Superior temporal gyrus (tissue), 1 donor: ENCODE measurements around the gene USP7.

Experiments used
- DNase-seq: peaks from one replicate; pipeline ENCODE4 v3.0.0-alpha.2; 2016; ENCODE audit errors: extremely low spot score

USP7 gene

DNA sequence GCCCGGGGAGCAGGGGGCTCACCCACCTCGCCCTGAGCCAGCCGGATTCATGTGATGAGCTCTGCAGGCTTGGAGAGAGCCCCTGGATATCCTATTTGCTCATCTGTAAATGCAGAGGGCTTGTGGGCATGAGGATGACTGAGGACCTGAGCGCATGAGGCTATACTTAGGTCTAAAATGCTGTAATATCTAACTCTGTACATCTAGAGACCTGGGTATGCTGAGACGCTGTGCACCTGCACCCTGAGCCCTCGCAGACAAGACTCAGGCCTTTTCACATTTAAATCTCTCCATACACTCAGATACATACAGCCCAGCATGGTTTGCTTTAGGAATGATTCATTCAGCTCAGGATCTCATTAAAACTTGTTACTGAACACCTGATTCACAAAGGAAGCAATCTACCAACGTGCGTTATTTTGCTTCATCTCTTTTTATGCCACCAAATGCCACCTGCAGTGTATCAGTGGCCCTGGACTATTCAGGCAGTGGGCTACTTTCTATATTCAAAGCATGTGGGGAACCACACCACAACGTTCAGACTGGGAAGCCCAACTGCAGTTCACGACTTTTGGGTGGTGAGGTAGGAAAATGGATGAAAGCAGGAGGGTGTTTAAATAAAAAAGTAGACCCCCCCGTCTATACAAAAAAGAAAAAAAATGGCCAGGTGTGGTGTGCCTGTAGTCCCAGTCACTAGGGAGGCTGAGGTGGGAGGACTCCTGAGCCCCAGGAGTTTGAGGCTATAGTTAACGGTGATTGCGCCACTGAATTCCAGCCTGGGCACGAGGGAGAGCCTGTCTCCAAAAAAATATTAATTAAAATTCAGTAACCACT, 12.0 kb downstream of the USP7 start:
- no peak for DNase-seq

DNA sequence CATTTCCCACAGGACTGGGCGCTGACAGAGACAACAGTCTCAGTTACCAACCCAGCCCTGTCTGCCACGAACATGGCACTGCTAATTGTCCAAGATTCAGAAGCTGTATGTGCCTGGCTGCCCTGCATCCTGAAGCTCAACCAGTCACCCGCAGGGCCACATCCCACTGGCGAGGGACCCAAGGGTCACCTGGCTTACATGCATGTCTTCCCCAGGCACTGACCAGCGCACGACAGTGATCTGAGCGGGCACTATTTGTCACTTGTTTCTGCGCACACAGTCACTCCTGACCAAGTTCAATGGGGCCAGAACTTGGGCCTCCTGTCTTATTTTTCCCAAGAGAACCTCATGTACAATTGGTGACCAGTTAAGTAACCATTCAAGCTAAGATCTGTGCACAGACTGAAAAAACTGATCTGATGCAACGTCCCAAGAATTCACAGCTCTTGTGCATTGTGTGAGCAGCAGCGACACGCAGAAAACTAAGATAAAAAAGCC, 13.1 kb downstream of the USP7 start:
- no peak for DNase-seq

DNA sequence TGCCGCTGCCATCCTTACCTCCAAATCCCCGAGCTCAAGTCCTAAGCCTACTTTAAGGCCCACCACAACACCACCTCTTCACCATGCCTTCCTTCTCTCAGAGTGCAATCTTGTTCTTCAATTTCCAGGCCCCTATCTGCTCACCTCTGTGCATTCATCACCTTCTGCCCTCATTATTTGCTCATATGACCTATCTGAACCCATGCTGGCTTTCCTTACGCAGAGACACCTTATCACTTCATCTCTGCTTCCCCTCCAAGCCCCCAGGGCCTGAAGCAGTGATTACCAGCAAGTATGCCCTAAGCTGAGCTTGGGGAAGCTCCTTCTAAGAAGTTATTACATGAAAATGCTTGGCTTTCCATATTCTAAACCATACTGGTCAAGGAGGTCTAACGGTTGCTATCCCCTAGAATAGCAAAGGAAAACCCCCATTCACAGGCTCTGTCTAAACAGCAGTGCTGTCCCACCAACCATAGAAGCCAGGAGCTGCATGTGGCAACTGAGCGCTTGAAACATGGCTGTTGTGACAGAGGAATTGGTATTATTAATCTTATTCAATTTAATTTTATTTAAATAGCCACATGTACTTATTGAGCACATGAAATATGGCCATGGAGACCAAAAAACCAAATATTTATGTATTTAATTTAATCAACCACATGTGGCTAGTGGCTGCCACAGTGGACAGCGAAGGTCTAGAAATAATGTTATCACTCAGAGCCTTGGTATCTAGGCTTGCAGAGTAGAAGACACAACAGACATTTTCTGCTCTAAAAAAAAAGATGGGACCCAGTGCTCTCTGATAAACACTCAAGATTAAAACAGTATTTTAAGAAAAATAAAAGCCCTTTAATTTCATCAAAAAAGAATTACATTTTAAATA, 13.9 kb downstream of the USP7 start:
- no peak for DNase-seq

DNA sequence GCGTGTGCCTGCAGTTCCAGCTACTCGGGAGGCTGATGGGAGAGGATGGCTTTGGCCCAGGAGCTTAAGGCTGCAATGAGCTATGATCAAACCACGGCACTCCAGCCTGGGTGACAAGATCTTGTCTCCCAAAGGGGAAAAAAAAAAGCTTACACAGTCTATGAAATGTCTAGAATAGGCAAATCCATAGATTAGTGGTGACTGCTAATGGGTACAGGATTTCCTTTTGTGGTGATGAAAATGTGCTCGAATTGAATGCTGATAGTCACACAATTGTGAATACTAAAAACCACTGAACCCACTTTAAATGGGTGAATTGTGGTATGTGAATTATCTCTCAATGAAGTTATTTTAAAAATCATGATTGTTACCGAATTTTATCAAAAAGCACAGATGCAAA, 14.9 kb downstream of the USP7 start:
- no peak for DNase-seq

DNA sequence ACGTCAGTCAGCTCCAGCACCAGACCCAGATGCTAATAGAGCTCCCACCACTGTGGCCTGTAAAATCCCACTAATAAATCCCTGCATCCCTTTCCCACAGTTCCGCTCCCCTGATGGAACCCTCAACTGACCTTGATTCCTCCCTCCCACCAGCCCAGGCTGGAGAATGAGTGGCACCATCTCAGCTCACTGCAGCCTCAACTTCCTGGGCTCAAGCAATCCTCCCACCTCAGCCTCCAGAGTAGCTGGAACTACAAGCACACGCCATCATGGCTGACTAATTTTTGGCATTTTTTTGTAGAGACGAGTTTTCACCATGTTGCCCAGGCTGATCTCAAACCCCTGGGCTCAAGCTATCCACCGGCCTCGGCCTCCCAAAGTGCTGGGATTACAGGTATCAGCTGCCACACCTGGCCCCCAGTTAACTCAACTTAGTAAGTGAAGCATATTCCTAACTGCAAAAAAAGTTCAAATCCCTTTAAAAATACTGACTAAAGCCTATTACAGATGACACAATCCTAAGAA, 15.6 kb downstream of the USP7 start:
- no peak for DNase-seq

DNA sequence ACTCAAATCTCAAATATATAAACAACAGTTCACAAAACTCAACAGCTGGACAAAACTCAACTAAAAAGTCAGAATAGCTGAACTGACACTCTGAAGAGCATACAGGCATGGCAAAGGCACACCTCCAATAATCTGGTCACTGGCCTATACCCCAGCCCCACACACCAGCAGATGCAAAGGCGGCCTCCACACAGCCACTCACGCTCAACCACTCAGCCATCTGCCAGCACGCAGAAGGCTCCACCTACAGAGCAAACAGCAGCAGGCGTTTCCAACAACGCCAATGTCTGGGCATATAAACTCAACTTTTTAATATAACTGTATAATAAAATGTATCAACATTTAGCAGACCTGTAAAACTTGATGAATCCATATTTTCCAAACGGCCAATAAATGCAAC, 17.2 kb downstream of the USP7 start:
- no peak for DNase-seq

DNA sequence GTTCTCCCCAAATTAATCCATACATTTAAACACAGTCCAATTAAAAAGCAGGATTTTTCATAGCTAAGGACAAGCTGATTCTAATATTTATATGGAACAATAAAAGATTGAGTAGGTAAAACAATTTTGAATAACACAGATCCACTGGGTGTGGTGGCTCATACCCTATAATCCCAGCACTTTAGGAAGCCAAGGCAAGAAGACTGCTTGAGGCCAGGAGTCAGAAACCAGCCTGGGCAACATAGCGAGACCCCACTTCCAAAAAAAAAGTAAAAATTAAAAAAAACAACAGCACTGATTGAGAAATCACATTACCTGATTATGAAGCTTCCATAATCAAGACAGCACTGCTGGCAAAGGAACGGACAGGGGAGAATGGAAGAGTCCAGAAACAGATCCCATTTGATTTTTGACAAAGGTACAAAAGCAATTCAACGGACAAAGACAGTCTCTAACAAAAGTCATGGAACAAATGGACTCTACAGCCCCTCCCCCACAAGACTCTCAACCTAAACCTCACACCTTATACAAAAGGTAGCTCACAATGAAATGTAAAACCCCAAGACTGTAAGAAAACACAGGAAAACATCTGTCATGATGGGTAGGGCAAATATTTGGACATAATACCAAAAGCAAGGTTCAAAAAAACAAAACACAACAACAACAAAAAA, 17.9 kb downstream of the USP7 start:
- DNase-seq = no peak

DNA sequence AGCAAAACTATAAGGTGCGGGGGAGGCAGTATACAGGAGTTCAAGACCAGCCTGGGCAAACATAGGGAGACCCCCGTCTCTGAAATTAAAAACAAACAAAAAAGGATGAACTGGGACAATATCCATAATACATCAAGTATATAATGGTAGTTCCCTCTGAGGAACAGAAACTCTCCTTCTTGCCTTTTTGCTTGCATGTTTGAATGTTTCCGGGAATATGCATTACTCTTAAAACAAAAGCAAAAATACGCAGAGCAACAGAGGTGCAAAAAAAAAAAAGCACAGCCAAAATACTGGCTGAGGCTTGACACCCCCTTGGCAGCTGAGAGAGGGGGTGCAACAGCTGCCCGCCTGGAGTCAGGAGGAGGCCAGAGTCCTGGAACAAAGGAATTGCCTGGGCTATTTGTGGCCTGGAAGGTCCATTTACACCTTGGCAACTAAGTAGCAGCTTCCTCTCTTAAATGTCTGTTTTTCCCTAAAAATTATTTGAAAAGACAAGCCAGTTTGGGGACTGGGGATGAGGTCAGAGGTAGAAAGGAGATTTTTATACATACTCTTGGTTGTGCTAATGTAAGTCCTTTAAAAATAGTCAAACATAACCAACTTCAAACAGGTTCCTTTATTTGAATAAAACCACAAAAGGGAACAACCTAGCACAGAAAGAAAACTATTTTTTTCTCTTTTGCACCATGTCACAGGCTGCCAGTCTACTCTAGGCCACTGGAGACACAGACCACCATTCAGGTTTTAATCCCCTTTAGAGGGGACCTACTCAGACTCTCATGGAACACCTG, 19.5 kb downstream of the USP7 start:
- no peak for DNase-seq

DNA sequence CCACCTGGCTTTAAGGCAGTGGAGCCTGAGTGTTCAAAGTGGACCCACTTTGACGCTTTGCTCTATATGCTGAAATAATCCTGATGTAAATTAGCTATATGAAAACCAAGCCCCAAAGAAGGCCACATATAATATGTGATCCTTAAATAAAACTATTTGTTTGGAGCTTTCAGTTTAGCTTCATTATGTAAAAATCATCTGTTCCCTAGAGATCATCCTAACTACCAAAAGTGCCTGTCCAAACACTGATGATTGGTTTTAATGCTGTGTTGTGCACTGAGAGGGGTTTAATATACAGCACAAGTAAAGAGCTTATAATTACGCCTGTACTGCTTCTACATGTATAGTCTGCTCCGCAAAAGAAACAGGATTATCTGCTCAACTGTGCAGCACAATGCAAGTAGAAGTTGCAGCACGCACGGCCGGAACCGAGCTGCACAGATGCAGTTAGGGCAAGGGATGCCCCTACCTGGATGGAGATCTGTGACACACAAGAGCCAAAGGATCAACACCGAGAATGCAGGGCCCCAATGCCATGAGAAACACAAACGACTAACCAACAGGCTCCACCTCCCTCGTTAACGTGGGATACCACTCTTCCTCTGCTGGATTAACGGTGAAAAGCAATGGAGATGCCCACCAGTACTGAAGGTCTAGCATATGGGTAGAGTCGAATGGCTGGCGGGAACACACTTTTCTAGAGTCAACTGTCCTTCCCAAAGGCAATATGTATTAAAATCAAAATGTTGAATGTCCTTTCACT, 20.5 kb downstream of the USP7 start:
- DNase-seq = no peak

DNA sequence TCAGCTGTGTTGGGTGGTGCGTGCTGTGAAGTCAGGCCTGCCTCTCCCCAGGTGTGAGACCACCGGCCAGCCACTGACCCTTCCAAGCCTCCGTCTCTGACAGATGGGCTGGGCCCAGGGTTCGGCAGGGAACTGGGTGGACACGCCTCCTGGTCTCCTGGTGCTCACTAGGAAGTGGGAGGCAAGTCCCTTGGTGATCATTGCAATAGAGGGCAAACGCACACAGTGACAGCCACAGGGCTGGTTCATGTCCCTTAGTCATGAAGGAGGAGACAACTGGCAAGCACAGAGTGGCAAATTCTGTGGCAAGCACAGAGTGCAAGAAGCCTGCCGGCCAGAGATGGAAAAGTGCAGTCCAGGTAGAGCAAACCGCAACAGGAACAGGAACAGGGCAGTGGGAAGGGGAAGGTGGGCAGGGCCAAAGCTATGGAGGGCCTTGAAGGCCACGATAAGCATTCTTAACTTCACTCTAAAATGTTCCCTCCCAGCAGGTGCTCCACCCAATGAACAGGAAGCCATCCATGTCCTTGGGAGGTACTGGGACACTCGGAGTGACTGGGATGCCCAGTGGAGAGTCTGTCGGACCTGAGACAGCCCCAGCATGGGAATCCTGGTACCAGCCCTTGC, 21.9 kb downstream of the USP7 start:
- no peak for DNase-seq

DNA sequence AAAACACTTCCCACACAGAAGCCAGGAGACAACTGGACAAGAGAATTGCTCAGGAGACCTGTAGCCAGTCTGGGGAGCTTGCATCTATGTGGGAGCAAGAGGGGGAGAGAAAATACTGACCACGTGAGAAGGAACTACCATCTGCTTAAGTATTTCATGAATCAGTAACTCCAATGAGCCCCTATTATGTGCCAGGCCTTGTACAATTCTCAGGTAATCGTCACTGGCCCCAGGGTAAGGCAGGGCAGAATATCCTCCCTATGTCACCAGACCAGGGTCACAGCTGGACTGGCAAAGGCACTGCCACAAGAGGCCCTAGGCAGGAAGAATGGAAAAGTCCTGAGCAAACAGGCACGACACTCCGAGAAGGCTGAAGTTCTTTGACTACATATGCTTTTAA, 25.9 kb downstream of the USP7 start:
- no peak for DNase-seq

DNA sequence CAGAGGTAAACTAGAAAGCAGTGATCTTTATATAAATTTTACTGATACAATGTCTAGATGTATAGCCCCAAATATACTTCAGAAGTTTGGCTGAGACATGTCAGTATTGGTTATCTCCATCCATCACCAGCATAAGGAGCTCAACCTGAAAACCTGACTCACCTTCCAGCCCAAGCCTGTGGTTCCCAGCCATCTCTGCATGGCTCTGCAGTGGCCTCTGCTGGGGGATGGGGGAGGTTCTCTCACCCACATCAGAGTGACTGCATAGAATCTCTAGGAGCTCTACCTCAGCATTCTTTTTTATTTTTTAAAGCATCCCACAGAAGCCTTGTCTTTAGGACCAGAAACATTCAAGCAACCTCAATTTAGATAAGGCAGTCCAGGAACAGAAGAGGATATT, 27.3 kb downstream of the USP7 start:
- no peak for DNase-seq

DNA sequence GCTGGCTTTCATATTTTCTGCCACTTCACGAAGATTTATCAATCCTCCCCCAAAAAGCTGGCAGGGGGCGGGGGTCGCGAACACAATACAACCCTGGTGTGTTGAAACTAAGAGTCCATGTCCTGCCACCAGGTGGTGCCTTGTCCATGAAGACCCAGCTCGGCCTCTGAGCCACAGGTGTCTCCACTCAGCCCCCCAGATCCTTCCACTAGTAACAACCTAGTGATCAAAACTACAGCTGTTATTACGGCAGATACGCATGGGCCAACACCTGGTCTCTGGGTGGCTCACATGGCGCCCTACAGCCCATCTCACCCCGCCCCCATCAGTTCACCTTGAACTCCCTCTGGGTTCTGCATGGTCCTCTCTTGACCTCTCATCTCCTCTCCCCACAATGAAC, 27.7 kb downstream of the USP7 start:
- no peak for DNase-seq

DNA sequence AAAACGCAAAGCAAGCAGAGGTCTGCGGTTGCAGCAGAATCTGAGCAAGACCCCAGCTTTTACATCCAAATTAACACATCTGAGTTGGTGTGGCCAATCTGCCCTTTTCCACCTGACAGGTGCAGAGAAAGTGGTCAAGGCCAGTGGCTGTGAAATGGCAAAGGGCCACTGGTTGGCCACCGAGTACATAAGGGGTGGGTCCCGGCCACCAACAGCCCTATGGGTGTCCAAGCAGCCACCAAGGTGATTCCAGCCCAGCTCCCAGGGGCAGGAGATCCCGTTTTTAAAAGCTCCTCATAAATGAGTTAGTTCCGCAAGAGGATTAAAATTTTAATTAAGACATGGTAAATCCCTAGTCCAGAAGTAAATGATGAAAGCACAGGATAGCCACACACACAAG, 29.1 kb downstream of the USP7 start:
- no peak for DNase-seq

DNA sequence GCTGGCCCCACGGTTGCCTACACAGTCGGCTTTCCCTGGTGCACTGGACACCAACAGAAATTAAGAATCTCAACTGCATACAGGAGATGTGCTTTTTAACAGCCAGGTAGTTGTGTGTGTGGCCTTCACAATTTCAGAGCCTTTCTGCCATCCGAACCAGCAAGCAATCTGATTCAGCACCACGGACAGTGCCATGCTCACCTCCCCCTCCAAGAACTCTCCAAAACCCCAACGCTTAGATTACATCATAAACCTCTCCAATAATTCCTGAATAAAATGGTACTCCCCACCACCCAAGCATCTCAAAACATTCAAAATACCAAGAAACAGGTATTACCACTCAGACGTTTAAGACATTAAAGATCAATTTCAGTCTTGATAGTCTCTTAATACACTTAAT, 31.8 kb downstream of the USP7 start:
- DNase-seq = no peak

DNA sequence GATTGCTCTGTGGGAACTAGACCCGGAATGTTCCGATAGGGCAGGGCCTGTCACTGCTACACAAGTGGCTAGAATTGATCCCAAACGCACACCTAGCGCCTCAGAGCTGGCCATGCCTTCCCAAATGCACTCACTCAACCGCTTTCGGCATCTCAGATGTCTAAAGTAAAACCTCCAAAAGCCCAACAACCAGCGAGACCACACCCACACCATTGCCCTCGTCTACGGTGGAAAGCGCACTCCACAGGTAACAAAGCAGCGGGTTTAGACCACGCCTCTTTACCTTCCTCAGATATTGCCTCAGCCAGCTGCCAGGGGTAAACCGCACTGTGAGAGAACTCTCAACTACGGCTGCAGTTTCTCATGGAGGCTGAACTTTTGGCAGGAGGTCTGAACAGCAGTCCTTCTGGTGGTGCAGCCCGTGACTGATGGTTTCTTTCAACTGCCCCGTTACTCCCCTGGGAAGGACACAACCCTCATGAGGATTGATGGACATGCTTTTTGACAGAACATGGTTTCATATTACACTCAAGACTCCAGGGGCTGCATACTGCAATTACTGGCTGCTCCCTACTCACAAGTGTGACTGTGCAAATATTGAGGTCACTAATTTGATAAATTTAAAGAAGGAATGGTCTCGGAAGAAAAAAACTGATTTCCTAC, 34.5 kb downstream of the USP7 start:
- DNase-seq = no peak

DNA sequence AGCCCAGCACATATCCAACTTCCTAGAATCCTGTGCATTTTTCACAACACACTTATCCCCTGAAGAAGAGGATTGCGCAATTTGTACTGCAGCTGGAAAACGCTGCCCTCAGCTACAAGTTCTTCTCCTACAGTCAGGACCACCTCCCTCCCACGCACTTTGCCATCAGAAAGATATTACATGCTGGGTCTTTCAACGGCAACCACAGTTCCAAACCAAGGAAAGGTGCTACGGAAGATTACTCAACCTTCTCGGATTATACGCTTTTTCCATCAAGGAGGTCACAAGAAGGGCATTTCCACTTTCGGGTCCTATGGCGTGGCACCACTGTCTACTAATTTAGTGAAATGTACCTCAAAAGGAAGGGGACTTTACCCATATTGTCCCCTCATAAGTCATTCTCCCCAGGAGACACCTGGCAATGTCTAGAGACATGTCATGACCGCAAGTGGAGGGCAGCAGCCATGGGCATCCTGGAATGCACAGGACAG, 35.2 kb downstream of the USP7 start:
- no peak for DNase-seq

DNA sequence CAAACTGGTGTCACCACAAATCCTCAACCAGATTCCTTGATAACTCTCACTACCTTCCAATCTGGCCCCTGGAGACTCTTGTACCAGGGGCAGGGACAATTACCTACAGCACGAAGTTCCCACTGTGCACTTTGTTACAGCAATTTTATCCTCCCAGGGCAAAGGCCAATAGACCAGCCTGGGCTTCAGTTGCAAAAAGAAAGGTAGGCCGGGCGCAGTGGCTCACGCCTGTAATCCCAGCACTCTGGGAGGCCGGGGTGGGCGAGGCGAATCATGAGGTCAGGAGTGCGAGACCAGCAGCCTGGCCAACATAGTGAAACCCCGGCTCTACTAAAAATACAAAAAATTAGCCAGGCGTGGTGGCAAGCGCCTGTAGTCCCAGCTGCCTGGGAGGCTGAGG, 36.9 kb downstream of the USP7 start:
- DNase-seq = no peak

DNA sequence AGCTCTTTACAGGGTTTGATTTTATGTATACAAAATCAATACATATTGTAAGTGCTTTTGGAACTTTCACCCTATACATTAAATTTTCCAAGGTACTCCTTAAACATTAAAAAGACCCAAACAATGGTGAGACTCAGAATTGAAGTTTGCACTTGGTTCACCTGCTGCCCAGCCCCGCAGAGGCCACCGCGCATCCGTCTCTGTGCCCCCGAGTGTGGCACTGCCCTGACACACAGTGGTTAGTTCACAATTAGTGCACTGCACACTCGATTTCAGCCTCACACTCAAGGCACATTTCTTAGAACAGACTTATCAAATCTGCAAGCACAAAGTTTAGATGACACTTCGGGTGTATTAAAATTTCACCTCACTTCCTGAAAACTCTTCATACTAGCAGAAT, 38.3 kb downstream of the USP7 start:
- DNase-seq = no peak
